EL (cell line): ENCODE results near the gene ZMIZ1.

Source experiments
- DNase-seq: peaks from one replicate; pipeline ENCODE4 v3.0.0-alpha.2; 2016

The ZMIZ1 gene

DNA sequence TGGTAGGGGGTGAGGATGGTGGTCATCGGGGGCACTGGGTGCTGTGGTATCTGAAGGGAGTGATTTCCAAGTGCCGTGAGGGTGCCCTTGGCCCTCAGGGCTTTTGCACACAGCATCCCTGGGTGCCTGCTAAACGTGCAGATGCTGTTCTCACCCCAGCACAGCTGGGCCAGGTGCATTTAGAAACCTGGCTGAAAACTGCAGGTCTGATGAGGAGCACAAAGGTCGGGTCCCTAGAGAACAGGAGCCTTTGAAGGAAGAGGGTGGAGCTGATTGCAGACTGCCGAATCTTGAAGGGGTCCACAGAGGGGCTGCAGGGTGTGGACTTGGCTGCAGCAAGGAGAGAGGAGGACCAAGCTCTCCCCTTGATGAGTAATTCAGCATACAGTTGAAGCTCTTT is 32.0 kb downstream of the ZMIZ1 start:
- no peak for DNase-seq

DNA sequence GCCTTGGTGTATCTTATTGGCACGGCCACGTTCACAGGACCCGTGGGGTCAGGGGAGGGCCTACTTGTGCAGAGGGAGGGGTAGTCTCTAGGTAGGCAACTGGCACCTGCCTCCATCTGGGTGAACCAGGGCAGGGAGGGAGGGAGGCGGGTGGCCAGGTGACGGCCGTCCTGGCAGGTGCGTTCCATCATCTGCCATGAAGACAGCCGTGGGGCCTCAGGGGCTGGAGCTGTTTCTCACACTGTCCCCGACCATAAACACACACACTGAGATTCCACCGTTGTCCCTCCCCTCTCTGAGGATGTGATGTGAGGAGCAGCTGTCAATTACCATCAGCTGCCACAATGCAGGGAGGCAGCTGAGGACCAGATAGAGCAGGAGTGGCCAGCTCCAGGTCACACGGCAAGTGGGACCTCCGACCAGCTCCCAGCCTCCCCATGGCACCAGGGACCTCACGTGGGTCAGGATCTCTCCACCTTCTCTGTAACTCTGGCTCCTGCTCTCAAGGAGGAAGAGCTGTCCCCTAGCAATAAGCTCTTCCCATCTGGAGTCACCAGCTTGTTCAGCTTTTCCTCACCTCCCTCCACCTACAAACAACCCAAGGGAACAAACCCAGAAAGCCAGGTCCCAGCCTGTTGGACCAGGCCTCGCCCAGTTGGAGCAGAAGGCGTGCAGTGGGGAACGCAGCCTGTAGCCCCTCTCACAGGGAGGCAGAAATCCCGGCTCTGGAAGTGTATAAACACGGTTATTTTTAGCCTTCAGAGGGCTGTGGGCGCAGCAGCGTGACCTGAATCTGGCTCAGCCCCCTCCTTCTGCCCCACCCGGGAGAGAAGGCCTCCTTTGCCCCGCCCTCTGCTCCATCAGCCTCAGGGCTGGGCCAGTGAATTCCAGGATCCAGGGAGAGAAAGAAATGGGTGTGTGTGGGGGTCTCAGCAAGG is 33.1 kb downstream of the ZMIZ1 start:
- DNase-seq: peak; percentile 46

DNA sequence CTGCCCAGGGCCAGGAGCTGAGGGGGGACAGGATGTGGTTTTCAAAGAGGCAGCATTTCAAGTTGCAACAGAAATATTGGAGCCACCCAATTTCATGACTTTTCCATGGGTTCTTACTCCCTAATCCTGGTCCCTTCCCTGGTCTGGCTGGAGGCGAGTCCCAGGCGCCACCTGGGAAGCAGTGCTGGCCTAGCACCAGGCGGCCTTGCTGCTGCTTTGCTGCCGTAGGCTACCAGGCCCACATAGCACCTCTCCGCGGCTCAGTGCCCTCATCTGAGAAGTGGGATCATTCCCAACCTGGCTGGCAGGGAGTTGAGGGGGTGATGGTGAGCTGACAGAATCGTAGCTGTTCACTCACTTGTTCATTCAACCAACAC is 33.7 kb downstream of the ZMIZ1 start:
- DNase-seq: no peak

- DNase-seq: no peak
Measured at GRCh38 chr10:79103129-79103528, 34.4 kb downstream of the ZMIZ1 start.

DNA sequence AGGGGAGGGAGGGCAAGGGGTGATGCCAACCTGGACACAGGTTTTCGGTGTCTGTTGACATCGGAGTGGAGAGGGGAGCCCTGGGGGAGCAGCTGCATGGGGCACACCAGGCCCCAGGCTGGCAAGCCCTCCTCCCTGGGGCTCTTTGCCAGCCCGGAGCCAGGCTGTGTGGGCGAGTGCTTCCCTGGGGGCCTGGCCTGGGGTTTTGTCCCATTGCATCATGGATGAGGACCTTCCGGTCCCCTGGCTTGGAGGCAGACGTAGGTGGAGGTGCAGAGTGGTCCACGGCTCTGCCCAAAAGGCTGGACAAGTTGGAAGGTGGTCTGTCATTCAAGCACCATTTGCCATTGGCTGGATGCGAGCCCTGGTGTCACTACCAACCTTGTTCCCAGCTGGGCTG is 34.8 kb downstream of the ZMIZ1 start:
- peak; percentile 28 for DNase-seq

DNA sequence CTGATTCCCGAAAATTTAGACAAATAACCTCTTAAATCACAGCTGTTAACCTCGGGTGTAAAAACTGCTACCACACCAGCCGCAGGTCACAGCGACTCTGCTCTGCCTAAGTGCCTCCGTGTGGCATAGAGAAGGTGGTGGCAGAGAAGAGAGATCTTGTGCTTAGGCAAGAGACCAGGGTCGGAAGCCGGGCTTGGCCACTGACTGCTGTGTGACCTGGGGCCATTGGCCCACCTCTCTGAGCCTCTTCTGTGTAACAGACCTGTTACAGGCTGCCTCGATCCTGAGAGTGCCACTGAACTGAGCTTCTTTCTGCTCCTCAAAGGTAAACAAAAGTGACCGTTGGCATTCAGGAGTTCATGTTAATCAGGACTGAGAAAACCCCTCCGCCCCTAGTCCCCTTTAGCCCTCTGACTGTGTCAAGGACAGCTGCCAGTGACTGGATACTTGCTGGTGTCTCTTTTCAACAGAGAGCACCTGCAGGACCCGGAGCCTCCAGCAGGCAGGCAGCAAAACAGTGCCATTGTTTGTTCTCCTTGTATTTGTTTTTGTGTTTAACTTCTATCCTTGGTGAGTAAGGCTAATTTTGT is 36.5 kb downstream of the ZMIZ1 start:
- DNase-seq: no peak

DNA sequence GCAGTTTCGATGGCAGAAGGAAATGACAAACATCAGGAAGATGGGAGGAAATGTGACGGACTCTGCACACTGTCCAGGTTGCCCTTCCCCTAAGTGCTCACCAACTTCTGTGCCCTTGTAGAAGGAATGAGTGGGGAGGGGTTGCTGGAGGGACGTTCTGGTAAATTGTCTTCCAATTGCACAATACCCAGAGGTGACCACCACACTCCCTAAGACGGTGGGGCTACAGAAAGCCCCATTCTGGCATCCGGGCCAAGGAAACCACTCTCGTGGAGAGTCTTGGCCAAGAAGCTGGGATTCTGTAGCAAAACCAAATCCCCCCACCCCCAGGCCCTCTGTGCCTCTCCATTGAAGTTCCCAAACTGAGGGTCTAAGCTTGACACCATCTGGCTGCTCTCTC is 37.1 kb downstream of the ZMIZ1 start:
- DNase-seq: no peak

- DNase-seq: peak; percentile 37
Measured at GRCh38 chr10:79106256-79107050, 37.7 kb downstream of the ZMIZ1 start.

GRCh38 chr10:79107736-79108264 is 39.0 kb downstream of the ZMIZ1 start:
- DNase-seq: no peak

- no peak for DNase-seq
Measured at GRCh38 chr10:79108728-79109127, 40.0 kb downstream of the ZMIZ1 start.

DNA sequence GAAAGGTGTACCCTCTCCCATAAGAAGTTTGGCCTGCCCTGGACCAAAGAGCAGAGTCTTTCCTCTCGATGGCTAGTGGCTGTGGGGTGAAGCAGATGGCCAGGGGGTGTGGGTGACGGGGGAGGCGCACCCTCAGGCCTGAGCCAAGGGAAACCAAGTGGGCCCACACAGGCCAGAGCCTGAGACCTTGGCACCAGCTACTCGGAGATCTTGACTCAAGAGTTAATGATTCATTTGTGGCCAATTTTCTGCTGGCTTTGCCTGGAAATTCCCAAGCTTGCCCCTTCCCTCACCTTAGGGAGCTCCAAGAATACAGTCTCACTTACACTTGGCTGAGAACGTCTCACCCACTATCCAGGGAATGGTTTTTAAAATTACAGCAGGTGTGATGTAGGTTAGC is 42.7 kb downstream of the ZMIZ1 start:
- DNase-seq: peak; percentile 87

DNA sequence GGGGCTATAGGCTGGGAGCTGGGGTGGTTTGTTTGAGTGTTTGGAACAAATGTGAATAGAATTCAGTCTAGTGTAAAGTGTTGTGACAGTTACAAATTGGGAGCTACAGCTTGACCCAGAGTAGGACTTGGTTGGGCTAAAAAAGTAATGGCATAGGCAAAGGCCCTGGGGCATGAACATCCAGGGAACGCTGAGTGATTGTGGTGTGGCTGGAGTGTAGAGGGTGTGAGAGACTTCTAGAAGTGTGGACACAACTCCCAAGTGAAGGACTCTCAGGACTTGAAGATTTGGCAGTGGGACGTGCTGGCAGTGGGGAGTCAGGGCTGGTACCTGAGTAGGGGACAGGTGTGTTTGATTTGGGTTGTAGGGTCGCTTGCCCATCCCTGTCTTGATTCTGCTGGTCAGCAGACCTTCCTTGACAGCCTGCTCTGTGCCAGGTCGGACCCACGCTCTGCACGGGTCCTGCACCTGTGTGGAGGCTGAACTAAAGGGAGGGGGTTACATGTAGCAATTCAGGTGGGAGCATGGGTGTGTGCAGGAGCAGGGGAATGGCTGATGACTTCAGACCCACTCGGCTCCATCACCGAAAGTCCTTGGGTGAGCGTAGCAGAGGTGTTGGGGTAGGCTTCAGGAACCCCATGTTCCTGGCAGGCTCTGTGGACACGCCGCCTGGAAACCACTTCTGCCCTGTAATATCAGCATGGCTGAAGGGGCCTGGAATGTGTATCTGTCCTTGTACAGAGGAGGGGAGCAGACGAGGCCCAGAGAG is 43.3 kb downstream of the ZMIZ1 start:
- no peak for DNase-seq

- peak; percentile 91 for DNase-seq
Measured at GRCh38 chr10:79112881-79113431, 44.2 kb downstream of the ZMIZ1 start.

GRCh38 chr10:79113827-79114226 is 45.1 kb downstream of the ZMIZ1 start:
- no peak for DNase-seq

DNA sequence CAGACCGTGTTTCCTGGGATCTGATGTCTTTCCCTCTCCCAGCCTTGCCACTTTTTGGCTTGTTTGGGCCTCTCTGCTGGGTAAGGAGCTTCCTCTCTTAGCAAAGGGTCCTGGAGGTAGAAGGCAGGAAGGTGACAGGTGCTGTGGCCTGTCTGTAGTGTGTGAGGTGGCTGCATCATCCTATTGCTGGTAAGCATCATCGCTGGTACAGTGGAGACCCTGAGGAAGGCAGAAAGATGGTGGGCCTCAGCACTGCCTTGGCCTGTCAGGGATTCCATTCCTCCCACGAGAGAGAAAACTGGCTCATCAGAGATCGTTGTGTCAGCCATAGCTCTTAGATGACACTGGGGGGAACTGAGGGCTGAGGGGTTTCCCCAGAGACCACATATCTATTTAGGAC is 46.5 kb downstream of the ZMIZ1 start:
- DNase-seq: no peak

DNA sequence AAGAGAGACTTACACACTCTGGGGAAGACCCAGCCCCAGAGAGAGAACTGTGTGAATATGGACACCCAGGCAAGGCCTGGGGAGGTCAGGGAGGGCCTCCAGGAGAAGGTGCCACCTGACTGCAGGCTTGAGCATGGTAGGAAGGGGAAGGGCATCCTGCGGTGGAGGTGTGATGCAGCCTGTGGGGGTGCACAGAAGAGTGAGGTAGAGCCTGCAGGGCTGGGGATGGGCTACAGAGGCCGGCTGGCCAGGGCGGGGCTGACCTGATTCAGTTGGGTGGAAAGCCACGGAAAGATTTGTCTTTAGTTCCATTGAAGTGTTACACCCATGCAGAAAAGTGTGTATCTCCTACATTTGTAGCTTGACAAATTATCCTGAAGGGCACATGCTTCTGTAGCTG is 47.6 kb downstream of the ZMIZ1 start:
- DNase-seq: no peak

DNA sequence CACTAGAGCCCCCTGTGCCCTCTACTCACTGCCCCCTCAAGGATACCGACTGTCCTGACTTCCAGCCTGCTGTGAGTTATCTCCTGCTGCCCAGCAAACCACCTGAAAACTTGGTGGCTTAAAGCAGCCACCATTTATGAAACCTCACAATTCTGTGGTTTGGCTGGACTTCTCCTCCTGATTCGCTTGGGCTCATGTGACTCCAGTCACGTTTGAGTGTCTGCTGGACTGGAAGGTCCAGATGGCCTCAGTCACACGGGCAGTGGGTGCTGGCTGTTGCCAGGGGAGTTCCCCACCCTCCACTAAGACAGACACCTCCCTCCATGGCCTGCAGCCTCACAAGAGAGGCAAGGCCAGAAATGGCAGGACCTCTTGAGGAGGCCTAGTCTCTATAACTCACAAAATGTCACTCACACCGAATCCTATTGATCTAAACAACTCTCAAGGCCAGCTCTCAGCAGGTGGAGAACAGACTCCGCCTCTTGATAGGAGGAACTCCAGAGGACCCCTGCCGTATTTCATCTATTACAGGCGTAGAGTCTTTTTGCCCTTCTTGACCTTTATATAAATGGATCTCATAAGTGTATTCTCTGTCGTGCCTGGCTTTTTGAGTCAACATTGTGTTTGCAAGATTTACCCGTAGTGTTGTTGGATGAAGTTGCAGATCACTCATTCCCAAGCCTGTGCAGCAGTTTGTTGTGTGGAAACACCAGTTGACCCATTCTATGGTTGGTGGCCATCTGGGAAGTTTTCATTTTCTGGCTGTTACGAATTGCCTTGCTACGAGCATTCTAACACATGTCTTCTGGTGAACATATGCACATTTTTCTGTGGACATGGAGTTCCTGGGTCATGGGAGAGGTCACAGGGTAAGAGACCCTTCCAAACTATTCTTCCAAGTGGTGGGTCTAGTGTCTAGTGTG is 48.3 kb downstream of the ZMIZ1 start:
- DNase-seq: peak; percentile 33

GRCh38 chr10:79118286-79119202 is 49.8 kb downstream of the ZMIZ1 start:
- DNase-seq: no peak

DNA sequence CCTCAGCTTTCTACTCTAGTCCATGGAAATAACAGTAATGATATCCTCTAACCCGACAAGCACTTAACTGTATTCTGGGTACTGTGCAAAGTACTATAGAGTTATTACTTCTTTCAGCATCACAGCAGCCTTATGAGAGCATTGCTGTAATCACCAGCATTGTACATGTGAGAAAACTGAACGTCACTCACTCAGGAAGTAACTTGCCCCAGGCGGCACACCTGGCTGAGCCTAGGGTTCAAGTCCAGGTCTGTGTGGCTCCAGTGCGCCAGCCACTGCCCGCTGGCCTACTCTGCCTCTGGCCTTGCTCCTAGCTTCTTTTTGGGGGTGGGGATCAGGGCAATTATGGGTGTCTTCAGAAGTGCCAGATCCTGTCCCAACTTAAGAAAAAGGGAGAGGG is 50.5 kb downstream of the ZMIZ1 start:
- DNase-seq: no peak

- DNase-seq: no peak
Measured at GRCh38 chr10:79123547-79123963, 54.8 kb downstream of the ZMIZ1 start.
